Stromal cell of bone marrow (primary cell): ENCODE results near the gene SRPRB.
"Not testable (repeated sequence)": the region's sequence is repeated elsewhere in the genome, so short reads cannot be mapped to it uniquely, and the experiment has no call there.

Experiments
- DNase-seq: peaks from one replicate; pipeline ENCODE4 v3.0.0-alpha.2; 2012; ENCODE audit warnings: low read depth

SRPRB gene

GRCh38 chr3:133779626-133780203 is 25.9 kb upstream of the SRPRB start:
- DNase-seq: no peak

GRCh38 chr3:133780756-133781155 is 24.9 kb upstream of the SRPRB start:
- not testable (repeated sequence) for DNase-seq

- no peak for DNase-seq
These were observed 24.0 kb upstream of the SRPRB start for GRCh38 chr3:133781570-133781969.

GRCh38 chr3:133782454-133782853 is 23.2 kb upstream of the SRPRB start:
- DNase-seq: no peak

GRCh38 chr3:133783762-133784161 is 21.9 kb upstream of the SRPRB start:
- no peak for DNase-seq

- DNase-seq: no peak
These were observed 17.6 kb upstream of the SRPRB start for GRCh38 chr3:133788024-133788423.

- DNase-seq: no peak
These were observed 13.3 kb upstream of the SRPRB start for GRCh38 chr3:133792171-133792763.

- DNase-seq: no peak
These were observed 8.1 kb upstream of the SRPRB start for GRCh38 chr3:133797396-133798105.

GRCh38 chr3:133799794-133800585 is 5.6 kb upstream of the SRPRB start:
- DNase-seq: no peak

GRCh38 chr3:133803469-133803868 is 2.1 kb upstream of the SRPRB start:
- no peak for DNase-seq

- no peak for DNase-seq
These were observed 719 bp upstream of the SRPRB start for GRCh38 chr3:133804896-133805295.

GRCh38 chr3:133805384-133805701 is 272 bp upstream of the SRPRB start:
- no peak for DNase-seq

GRCh38 chr3:133812872-133813271 is 7.3 kb downstream of the SRPRB start:
- no peak for DNase-seq

GRCh38 chr3:133815386-133815785 is 9.8 kb downstream of the SRPRB start:
- no peak for DNase-seq

- no peak for DNase-seq
These were observed 14.5 kb downstream of the SRPRB start for GRCh38 chr3:133820129-133820528.

- no peak for DNase-seq
These were observed 15.5 kb downstream of the SRPRB start for GRCh38 chr3:133820889-133821675.

- peak; percentile 81 for DNase-seq
These were observed 16.4 kb downstream of the SRPRB start for GRCh38 chr3:133821767-133822638.

- DNase-seq: no peak
These were observed 19.4 kb downstream of the SRPRB start for GRCh38 chr3:133824961-133825485.

- no peak for DNase-seq
These were observed 20.5 kb downstream of the SRPRB start for GRCh38 chr3:133825969-133826727.

- DNase-seq: no peak
These were observed 21.5 kb downstream of the SRPRB start for GRCh38 chr3:133827136-133827535.
